ENCODE measurements around the gene LRRC7. TPM values are rescaled to one million over a fixed set of nuclear protein-coding genes. Genes with fewer than 3 reads are reported as not detected.

Gene LRRC7
- total and polyA plus RNA-seq, 2 of the 8 experiments (the other 6 are each of a cell fraction or from before 2014, with no cell fraction given): 0.03 to 0.17 TPM

DNA sequence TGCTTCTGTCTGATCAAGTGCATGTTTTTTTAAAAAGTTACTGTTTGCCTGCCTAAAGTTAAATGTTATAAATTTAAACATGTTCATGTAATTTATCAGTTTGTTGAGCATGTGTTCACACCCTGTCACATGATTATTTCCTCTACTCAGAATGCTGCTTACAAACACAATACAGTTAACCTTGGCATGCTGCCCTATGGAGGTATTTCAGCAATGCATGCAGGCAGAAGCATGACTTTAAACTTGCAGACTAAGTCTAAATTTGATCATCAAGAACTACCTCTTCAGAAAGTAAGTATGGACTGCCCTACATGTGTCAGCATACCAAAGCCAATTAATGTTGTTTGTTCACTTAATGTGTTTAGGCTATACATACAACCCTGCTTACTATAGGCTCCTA, 476.1 kb downstream of the LRRC7 start:
- no peak overlapping the region for H2BK15ac ChIP-seq (ENCODE audit: low read length)
- no peak overlapping the region for H3K4ac ChIP-seq (replicated peaks; ENCODE audit: insufficient read length, low read depth, low read length)
- H3K4me3 ChIP-seq (ENCODE audit: extremely low read depth in 1 of 4, insufficient read depth in 2 of 4, low read depth in 3 of 4, low read length in 4 of 4): no peak overlapping the region
- no peak overlapping the region for H2AK5ac ChIP-seq (ENCODE audit: low read depth, low read length)
- H3K14ac ChIP-seq (ENCODE audit: insufficient read length): no peak overlapping the region
- no peak overlapping the region for H2BK120ac ChIP-seq (replicated peaks; ENCODE audit: low read depth, low read length)
- H3K4me1 ChIP-seq (replicated peaks in 1 of 4; ENCODE audit: control insufficient read depth in 3 of 4, insufficient read depth in 4 of 4, low read length in 3 of 4): no peaks in the 10 kb centered on the region; a peak in 1 of 7 replicates
- H3K79me2 ChIP-seq (ENCODE audit: control insufficient read depth in 1 of 2, insufficient read depth in 2 of 2, low read length in 2 of 2): no peaks in the 10 kb centered on the region
- no peaks in the 10 kb centered on the region for H3K27me3 ChIP-seq (replicated peaks in 1 of 4; ENCODE audit: control insufficient read depth in 3 of 4, extremely low read depth in 1 of 4, insufficient read depth in 3 of 4, low read length in 3 of 4)
- no peaks in the 10 kb centered on the region for H4K20me1 ChIP-seq (replicated peaks in 1 of 2; ENCODE audit: control insufficient read depth in 1 of 2, insufficient read depth in 2 of 2, low read length in 2 of 2)
- DNase-seq (ENCODE audit: low read depth in 1 of 2, low spot score in 2 of 2): no peak
- H3K4me2 ChIP-seq (ENCODE audit: insufficient read depth in 1 of 2, low read depth in 2 of 2, low read length in 2 of 2): no peak overlapping the region
- no peak overlapping the region for H3K9ac ChIP-seq (replicated peaks in 1 of 4; ENCODE audit: extremely low read depth in 1 of 4, low read depth in 3 of 4, low read length in 3 of 4)
- H3K9me3 ChIP-seq (ENCODE audit: insufficient read depth in 2 of 2, low read depth in 1 of 2, low read length in 1 of 2): no peaks in the 10 kb centered on the region
- no peak overlapping the region for H2AFZ ChIP-seq (ENCODE audit: low read length)
- H3K27ac ChIP-seq (ENCODE audit: low read depth, low read length): no peak overlapping the region
- no peaks in the 10 kb centered on the region for H3K23me2 ChIP-seq (ENCODE audit: low read depth, low read length)
- H4K5ac ChIP-seq (ENCODE audit: insufficient read length, low read depth, low read length): no peak overlapping the region
- ChIA-PET POLR2A (ENCODE audit: partially characterized antibody) (no interaction called here), CTCF (ENCODE audit: partially characterized antibody) (interaction anchor here (0.5 to 1.0 kb wide), 3 partner anchors 8 to 444 kb away, joined by 3 read pairs; no protein-coding TSS in a partner anchor)
- no peak overlapping the region for H2BK12ac ChIP-seq (ENCODE audit: low read depth, low read length)
- H3K56ac ChIP-seq (replicated peaks; ENCODE audit: insufficient read length, low read depth, low read length): no peak overlapping the region
- no peak overlapping the region for H2BK20ac ChIP-seq (ENCODE audit: low read length)
- H3K79me1 ChIP-seq (ENCODE audit: low read depth, low read length): no peaks in the 10 kb centered on the region
- no peak overlapping the region for H2BK5ac ChIP-seq (ENCODE audit: low read depth, low read length)
- no peak overlapping the region for H3K23ac ChIP-seq (ENCODE audit: insufficient read length)
- FAIRE-seq: no peak
- no peaks in the 10 kb centered on the region for H3K36me3 ChIP-seq (ENCODE audit: control insufficient read depth in 2 of 4, insufficient read depth in 4 of 4, low read length in 3 of 4)
- no peak overlapping the region for H3K18ac ChIP-seq (ENCODE audit: extremely low read depth, low read length)
- H4K91ac ChIP-seq (replicated peaks; ENCODE audit: insufficient read length, low read length): no peak overlapping the region
- H4K8ac ChIP-seq (ENCODE audit: extremely low read depth, insufficient read depth, low read length): no peak overlapping the region
- TF ChIP-seq SIN3A (conservative IDR thresholded peaks at IDR 0.05 in 1 of 2, IDR thresholded peaks at IDR 0.05 in 1 of 2; ENCODE audit: low read depth in 1 of 2, low read length in 2 of 2) (no peak), SRF (IDR thresholded peaks at IDR 0.05; ENCODE audit: low read depth, low read length) (no peak), TEAD4 (IDR thresholded peaks at IDR 0.05; ENCODE audit: low read depth, low read length) (0 out of 2 replicates have a peak, but pooled peaks have one; percentile 26)
